Adrenal gland (tissue), 5 donors: ENCODE data around the gene GRB14.

ENCODE experiments used
- POLR2A ChIP-seq, 2 donors: fragments of 450-650 bp; IDR thresholded peaks; one replicate each; pipeline ENCODE4 v1.6.1; 2017; ENCODE audit warnings: antibody characterized with exemption in 2 of 2, mild to moderate bottlenecking in 2 of 2, moderate library complexity in 1 of 2
- TF ChIP-seq, protein P1 (sequence below), 6 experiments: fragments of 450-650 bp in 4 of 6; fragments of 200-600 bp in 2 of 6; sonication (generic) in 1 of 6; IDR thresholded peaks; 1 replicate in 5 of 6; 2 replicates in 1 of 6; pipeline versions ENCODE4 v1.5.1 to v1.8.0; 2016 to 2021; ENCODE audit warnings: antibody characterized with exemption in 6 of 6, mild to moderate bottlenecking in 2 of 6, moderate library complexity in 1 of 6
- donor health status: DM: no; HTN: no; CAD: no.

DNA sequence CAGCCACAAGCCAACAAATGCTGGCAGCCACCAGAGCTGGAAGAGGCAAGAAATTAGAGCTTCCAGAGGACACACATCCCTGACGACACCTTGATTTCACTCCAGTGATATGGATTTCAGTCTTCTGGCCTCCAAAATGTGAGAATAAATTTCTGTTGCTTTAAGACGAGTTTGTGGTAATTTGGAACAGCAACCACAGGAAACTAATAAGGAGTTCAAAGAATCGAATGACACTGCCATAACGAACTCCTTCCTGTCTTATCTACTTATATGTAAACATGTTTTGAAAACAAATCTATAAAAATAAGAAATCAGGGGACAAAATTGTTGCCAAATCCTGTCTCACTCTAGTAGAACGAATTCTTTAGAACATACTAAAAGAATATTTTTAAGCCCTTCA, 75.8 kb downstream of the GRB14 start:
- TF ChIP-seq, protein P1, sequence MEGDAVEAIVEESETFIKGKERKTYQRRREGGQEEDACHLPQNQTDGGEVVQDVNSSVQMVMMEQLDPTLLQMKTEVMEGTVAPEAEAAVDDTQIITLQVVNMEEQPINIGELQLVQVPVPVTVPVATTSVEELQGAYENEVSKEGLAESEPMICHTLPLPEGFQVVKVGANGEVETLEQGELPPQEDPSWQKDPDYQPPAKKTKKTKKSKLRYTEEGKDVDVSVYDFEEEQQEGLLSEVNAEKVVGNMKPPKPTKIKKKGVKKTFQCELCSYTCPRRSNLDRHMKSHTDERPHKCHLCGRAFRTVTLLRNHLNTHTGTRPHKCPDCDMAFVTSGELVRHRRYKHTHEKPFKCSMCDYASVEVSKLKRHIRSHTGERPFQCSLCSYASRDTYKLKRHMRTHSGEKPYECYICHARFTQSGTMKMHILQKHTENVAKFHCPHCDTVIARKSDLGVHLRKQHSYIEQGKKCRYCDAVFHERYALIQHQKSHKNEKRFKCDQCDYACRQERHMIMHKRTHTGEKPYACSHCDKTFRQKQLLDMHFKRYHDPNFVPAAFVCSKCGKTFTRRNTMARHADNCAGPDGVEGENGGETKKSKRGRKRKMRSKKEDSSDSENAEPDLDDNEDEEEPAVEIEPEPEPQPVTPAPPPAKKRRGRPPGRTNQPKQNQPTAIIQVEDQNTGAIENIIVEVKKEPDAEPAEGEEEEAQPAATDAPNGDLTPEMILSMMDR (IDR thresholded peaks at IDR 0.05), result no peak
- no peak for TF ChIP-seq POLR2A (IDR thresholded peaks at IDR 0.05)
